Thyroid gland (tissue), 4 donors: ENCODE results near the gene RPTOR. TPM values are rescaled to one million over a fixed set of nuclear protein-coding genes. Genes with fewer than 3 reads are reported as not detected.

ENCODE experiments used
- DNase-seq, 2 donors: peaks; one replicate each; pipeline ENCODE4 v3.0.0-alpha.2; 2019
- H3K27ac ChIP-seq, 3 donors: fragments of 200-600 bp; sonication (generic); 1 replicate in 2 of 3; 2 replicates in 1 of 3; pipeline ENCODE4 v1.5.1; 2016 to 2019; ENCODE audit warnings: mild to moderate bottlenecking in 1 of 3, moderate library complexity in 1 of 3
- H3K27me3 ChIP-seq: fragments of 200-600 bp; sonication (generic); one replicate; pipeline ENCODE4 v1.5.1; 2019
- H3K36me3 ChIP-seq, 2 donors: fragments of 200-600 bp; sonication (generic); one replicate each; pipeline ENCODE4 v1.5.1; 2016 to 2019
- H3K4me1 ChIP-seq, 2 donors: fragments of 200-600 bp; sonication (generic); one replicate each; pipeline ENCODE4 v1.5.1; 2017 to 2019
- H3K4me3 ChIP-seq, 3 donors: fragments of 200-600 bp; sonication (generic); replicated peaks in 1 of 3; 1 replicate in 2 of 3; 2 replicates in 1 of 3; pipeline ENCODE4 v1.5.1; 2016; ENCODE audit warnings: mild to moderate bottlenecking in 1 of 3
- H3K9me3 ChIP-seq: fragments of 200-600 bp; sonication (generic); one replicate; pipeline ENCODE4 v1.5.1; 2017
- CTCF ChIP-seq, 6 experiments: fragments of 200-600 bp in 3 of 6; fragments of 450-650 bp in 3 of 6; sonication (generic) in 3 of 6; IDR thresholded peaks; one replicate each; pipeline ENCODE4 v1.5.1; 2016 to 2019; ENCODE audit warnings: antibody characterized with exemption in 6 of 6, mild to moderate bottlenecking in 2 of 6, inconsistent platforms in 1 of 6, moderate library complexity in 1 of 6
- POLR2A ChIP-seq, 2 donors: fragments of 450-650 bp; IDR thresholded peaks; one replicate each; pipeline ENCODE4 v1.6.1; 2017; ENCODE audit warnings: antibody characterized with exemption in 2 of 2, mild to moderate bottlenecking in 2 of 2, moderate library complexity in 1 of 2
- WGBS, 2 donors: methylation state at CpG; one replicate each; pipeline ENCODE4 v1.1.5; 2017; 5-methylcytosine and 5-hydroxymethylcytosine counted together
- intact Hi-C: fragments of 100-400 bp; cut with DNase I; formaldehyde crosslinking; loops from one replicate; pipeline ENCODE4 v1.15.1; 2023
- total RNA-seq, 4 donors: library from RNA; depleted of rRNA; stranded (reverse); fragments of >200 nt; gene quantifications; one replicate each; pipeline ENCODE4 v1.2.3, GENCODE V29; 2016

RPTOR gene
- total RNA-seq, 4 donors from 2014 or later, result 24.2 to 58.1 (median 34.5) TPM

- intact Hi-C loops, result no loop called here
- 62 to 65% methylated on average over 9 of the region's 9 CpGs for WGBS, 2 donors
These were observed 101.7 kb downstream of the RPTOR start for GRCh38 chr17:80646328-80646727.

DNA sequence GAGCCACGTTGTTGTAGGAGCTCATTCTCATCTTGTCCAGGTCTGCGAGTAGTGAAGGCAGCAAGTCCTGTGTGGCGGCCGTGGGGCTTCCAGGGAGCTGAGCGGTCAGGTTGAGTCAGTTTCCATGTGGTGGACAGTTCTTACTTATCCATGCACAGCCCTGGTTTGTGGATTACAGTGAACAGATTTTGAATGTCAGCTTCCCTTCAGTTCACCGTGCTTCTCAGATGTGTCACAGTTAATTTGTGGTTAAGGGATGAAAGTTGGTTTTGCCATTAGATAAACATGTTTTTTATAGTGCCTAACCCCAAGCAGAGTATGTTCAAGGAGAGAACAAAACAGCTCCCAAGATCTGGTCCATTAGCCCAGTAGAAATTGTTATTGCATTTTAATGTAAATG, 103.1 kb downstream of the RPTOR start:
- intact Hi-C loops, result no loop called here
- 88 to 97% methylated on average over 5 to 6 of the region's 6 CpGs for WGBS, 2 donors
- Histone ChIP-seq H3K36me3 (no peaks in the 10 kb centered on the region), H3K9me3 (no peaks in the 10 kb centered on the region), H3K4me3 (no peak overlapping the region), H3K27ac (no peak overlapping the region), H3K27me3 (no peaks in the 10 kb centered on the region), H3K4me1 (peaks cover 0 to 14% of the 10 kb centered on the region in 2 donors)
- TF ChIP-seq POLR2A (IDR thresholded peaks at IDR 0.05) (no peak), CTCF (IDR thresholded peaks at IDR 0.05) (no peak)
- DNase-seq, result no peak

More at GRCh38 chr17:80646328-80646727, 101.7 kb downstream of the RPTOR start:
- Histone ChIP-seq H3K36me3 (no peaks in the 10 kb centered on the region), H3K9me3 (no peaks in the 10 kb centered on the region), H3K27ac (no peak overlapping the region), H3K27me3 (no peaks in the 10 kb centered on the region), H3K4me1 (peaks cover 0 to 14% of the 10 kb centered on the region in 2 donors), H3K4me3 (no peak overlapping the region)
- DNase-seq, result no peak
- no peak for TF ChIP-seq CTCF (IDR thresholded peaks at IDR 0.05)
- no peak for TF ChIP-seq POLR2A (IDR thresholded peaks at IDR 0.05)

DNA sequence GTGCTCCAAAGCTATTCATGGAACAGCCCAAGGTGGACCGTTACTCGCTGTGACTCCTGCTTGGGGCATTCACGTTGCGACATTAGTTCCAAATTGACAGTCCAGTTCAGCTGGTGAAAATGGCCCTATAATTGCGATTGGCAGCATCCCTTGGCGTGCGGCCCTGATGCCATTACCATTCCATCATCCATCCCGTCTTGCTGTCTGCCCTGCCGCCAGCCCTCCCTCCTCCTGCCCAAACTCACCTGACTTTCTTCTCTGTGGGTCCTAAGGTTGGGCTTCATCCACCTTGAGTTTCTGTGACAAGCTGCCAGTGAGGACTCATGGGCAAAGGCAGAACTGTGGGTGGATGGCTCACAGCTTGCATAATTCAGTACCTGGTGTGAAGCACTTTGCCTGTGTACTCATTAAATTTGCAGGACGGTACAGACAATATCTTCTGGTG, 104.6 kb downstream of the RPTOR start:
- no peaks in the 10 kb centered on the region for H3K36me3 ChIP-seq
- no peaks in the 10 kb centered on the region for H3K9me3 ChIP-seq
- WGBS, 2 donors, result 91 to 94% methylated on average over 10 of the region's 10 CpGs
- TF ChIP-seq POLR2A (IDR thresholded peaks at IDR 0.05), result no peak
- TF ChIP-seq CTCF (IDR thresholded peaks at IDR 0.05), result no peak
- no peak overlapping the region for H3K27ac ChIP-seq
- H3K4me3 ChIP-seq, result no peak overlapping the region
- intact Hi-C loops, result no loop called here
- peaks cover 0 to 14% of the 10 kb centered on the region in 2 donors for H3K4me1 ChIP-seq
- DNase-seq, result no peak
- no peaks in the 10 kb centered on the region for H3K27me3 ChIP-seq

- peak; percentile 19 to 34 for DNase-seq
- no peaks in the 10 kb centered on the region for H3K9me3 ChIP-seq
- no peaks in the 10 kb centered on the region for H3K27me3 ChIP-seq
- no peak overlapping the region for H3K4me3 ChIP-seq
- no peaks in the 10 kb centered on the region for H3K36me3 ChIP-seq
- no peak overlapping the region for H3K27ac ChIP-seq
- TF ChIP-seq CTCF (IDR thresholded peaks at IDR 0.05) (peak in 2 of 6 experiments; percentile 14 to 24), POLR2A (IDR thresholded peaks at IDR 0.05) (no peak)
- intact Hi-C loops, result no loop called here
- peaks cover 0 to 14% of the 10 kb centered on the region in 2 donors for H3K4me1 ChIP-seq
- WGBS, 2 donors, result 62 to 72% methylated on average over 13 to 14 of the region's 14 CpGs
These were observed 105.2 kb downstream of the RPTOR start for GRCh38 chr17:80649672-80650330.

GRCh38 chr17:80650331-80650672, 105.7 kb downstream of the RPTOR start:
- Histone ChIP-seq H3K4me1 (peaks cover 0 to 14% of the 10 kb centered on the region in 2 donors), H3K27me3 (no peaks in the 10 kb centered on the region), H3K27ac (no peak overlapping the region), H3K9me3 (no peaks in the 10 kb centered on the region), H3K36me3 (no peaks in the 10 kb centered on the region), H3K4me3 (no peak overlapping the region)
- intact Hi-C loops, result no loop called here
- no peak for DNase-seq
- WGBS, 2 donors, result 80 to 91% methylated on average over 8 of the region's 8 CpGs
- TF ChIP-seq POLR2A (IDR thresholded peaks at IDR 0.05) (no peak), CTCF (IDR thresholded peaks at IDR 0.05) (no peak)
